ENCODE results near the gene CAMK2D. TPM values are rescaled to one million over a fixed set of nuclear protein-coding genes. Genes with fewer than 3 reads are reported as not detected.

CAMK2D gene
- total and polyA plus RNA-seq, 2 donors (not counting 1 experiment from before 2014, with no cell fraction given): 120 to 262 TPM

DNA sequence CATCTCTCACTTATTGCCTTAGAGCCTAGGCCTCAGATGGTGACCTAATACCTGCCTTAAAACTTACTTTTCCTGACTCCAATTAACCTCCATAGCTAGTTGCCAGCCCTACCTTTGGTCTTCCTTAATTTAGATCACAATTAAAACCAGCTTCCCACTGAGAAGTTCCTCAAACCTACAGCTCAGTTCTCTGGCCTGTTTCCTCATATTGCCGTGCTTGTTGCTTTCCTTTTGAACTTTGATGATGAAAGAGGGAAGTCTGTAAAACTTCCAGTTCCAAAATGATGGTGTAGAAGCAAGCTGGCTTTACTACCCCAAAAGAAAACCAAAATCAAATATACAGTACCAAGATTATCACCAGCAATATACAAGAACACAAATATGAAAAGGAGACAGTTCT lies 28.9 kb upstream of the CAMK2D start:
- no peak overlapping the region for H3K4me2 ChIP-seq (ENCODE audit: extremely low read depth, insufficient read depth, low read length)
- no peak overlapping the region for H3K27ac ChIP-seq (ENCODE audit: insufficient read depth, low read length)
- DNase-seq (ENCODE audit: low read depth in 2 of 2): no peak
- H3K79me2 ChIP-seq (ENCODE audit: control insufficient read depth, insufficient read depth, low read length): no peaks in the 10 kb centered on the region
- H3K9me3 ChIP-seq (ENCODE audit: control insufficient read depth, insufficient read depth, low read depth, low read length): no peaks in the 10 kb centered on the region
- H3K9ac ChIP-seq (ENCODE audit: insufficient read depth, low read length): no peak overlapping the region
- no peaks in the 10 kb centered on the region for H3K4me1 ChIP-seq (ENCODE audit: control insufficient read depth, extremely low read depth, insufficient read depth, low read length)
- H3K4me3 ChIP-seq (replicated peaks in 1 of 4; ENCODE audit: control extremely low read depth in 1 of 4, insufficient read depth in 1 of 4, low read depth in 3 of 4, low read length in 4 of 4): no peak overlapping the region
- H3K36me3 ChIP-seq (ENCODE audit: control insufficient read depth, insufficient read depth, low read length): no peaks in the 10 kb centered on the region
- no peaks in the 10 kb centered on the region for H4K20me1 ChIP-seq (ENCODE audit: control insufficient read depth, extremely low read depth, insufficient read depth, low read length)
- no peaks in the 10 kb centered on the region for H3K27me3 ChIP-seq (ENCODE audit: control insufficient read depth, insufficient read depth, low read length)
- no peak for TF ChIP-seq EZH2 (IDR thresholded peaks at IDR 0.05; ENCODE audit: low read length, missing control alignments)
- TF ChIP-seq, protein P1, sequence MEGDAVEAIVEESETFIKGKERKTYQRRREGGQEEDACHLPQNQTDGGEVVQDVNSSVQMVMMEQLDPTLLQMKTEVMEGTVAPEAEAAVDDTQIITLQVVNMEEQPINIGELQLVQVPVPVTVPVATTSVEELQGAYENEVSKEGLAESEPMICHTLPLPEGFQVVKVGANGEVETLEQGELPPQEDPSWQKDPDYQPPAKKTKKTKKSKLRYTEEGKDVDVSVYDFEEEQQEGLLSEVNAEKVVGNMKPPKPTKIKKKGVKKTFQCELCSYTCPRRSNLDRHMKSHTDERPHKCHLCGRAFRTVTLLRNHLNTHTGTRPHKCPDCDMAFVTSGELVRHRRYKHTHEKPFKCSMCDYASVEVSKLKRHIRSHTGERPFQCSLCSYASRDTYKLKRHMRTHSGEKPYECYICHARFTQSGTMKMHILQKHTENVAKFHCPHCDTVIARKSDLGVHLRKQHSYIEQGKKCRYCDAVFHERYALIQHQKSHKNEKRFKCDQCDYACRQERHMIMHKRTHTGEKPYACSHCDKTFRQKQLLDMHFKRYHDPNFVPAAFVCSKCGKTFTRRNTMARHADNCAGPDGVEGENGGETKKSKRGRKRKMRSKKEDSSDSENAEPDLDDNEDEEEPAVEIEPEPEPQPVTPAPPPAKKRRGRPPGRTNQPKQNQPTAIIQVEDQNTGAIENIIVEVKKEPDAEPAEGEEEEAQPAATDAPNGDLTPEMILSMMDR (conservative IDR thresholded peaks at IDR 0.05 in 1 of 2, IDR thresholded peaks at IDR 0.05 in 1 of 2; ENCODE audit: low read depth in 1 of 2, low read length in 2 of 2): no peak
- no peak overlapping the region for H2AFZ ChIP-seq (ENCODE audit: low read length)

DNA sequence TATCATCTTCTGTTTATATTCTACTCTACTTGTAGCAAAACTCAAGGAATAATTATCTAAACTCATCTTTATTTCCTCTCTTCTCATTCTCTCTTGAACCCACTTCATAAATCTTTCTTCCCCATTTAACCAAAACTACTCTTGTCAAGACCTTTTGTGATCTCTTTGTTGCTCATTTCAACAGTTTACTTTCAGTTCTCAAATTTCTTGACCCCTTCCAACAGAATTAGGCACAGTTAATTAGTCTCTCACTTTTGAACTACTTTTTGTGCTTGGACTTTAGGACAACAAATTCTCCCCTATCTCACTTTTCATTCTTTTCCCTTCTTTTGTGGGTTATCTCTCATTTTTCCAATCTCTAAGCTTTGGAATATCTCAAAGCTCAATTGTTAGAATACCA lies 27.4 kb upstream of the CAMK2D start:
- no peaks in the 10 kb centered on the region for H3K27me3 ChIP-seq (ENCODE audit: control insufficient read depth, insufficient read depth, low read length)
- H3K4me3 ChIP-seq (replicated peaks in 1 of 4; ENCODE audit: control extremely low read depth in 1 of 4, insufficient read depth in 1 of 4, low read depth in 3 of 4, low read length in 4 of 4): no peak overlapping the region
- H3K4me1 ChIP-seq (ENCODE audit: control insufficient read depth, extremely low read depth, insufficient read depth, low read length): peaks cover 6% of the 10 kb centered on the region
- no peak for TF ChIP-seq EZH2 (IDR thresholded peaks at IDR 0.05; ENCODE audit: low read length, missing control alignments)
- TF ChIP-seq, protein P1 (conservative IDR thresholded peaks at IDR 0.05 in 1 of 2, IDR thresholded peaks at IDR 0.05 in 1 of 2; ENCODE audit: low read depth in 1 of 2, low read length in 2 of 2): no peak
- no peak overlapping the region for H3K27ac ChIP-seq (ENCODE audit: insufficient read depth, low read length)
- H2AFZ ChIP-seq (ENCODE audit: low read length): no peak overlapping the region
- H3K79me2 ChIP-seq (ENCODE audit: control insufficient read depth, insufficient read depth, low read length): no peaks in the 10 kb centered on the region
- no peaks in the 10 kb centered on the region for H3K9me3 ChIP-seq (ENCODE audit: control insufficient read depth, insufficient read depth, low read depth, low read length)
- H4K20me1 ChIP-seq (ENCODE audit: control insufficient read depth, extremely low read depth, insufficient read depth, low read length): no peaks in the 10 kb centered on the region
- DNase-seq (ENCODE audit: low read depth in 2 of 2): no peak
- peak overlapping the region; percentile 18 for H3K4me2 ChIP-seq (ENCODE audit: extremely low read depth, insufficient read depth, low read length)
- H3K36me3 ChIP-seq (ENCODE audit: control insufficient read depth, insufficient read depth, low read length): no peaks in the 10 kb centered on the region
- no peak overlapping the region for H3K9ac ChIP-seq (ENCODE audit: insufficient read depth, low read length)

DNA sequence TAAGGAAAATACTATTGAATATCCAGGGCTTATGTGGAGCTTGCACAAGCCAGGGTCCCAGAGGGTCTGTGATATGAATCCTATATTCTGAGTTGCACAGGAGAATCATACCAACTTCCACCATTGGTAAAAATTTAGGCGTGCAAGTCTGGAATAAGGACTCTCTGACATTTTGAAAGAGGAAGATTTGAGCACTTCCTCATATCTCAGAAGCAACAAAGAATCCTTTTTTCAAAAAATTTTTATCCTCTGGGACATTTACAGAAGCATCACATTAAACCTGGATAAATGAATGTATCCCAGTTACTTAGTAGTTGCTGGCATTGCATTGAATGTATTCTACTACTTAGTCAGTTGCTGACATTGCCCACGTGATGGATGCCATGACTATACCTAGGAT lies 24.2 kb upstream of the CAMK2D start:
- H3K9ac ChIP-seq (ENCODE audit: insufficient read depth, low read length): no peak overlapping the region
- H3K36me3 ChIP-seq (ENCODE audit: control insufficient read depth, insufficient read depth, low read length): no peaks in the 10 kb centered on the region
- no peak for TF ChIP-seq EZH2 (IDR thresholded peaks at IDR 0.05; ENCODE audit: low read length, missing control alignments)
- TF ChIP-seq, protein P1 (conservative IDR thresholded peaks at IDR 0.05 in 1 of 2, IDR thresholded peaks at IDR 0.05 in 1 of 2; ENCODE audit: low read depth in 1 of 2, low read length in 2 of 2): no peak
- H3K79me2 ChIP-seq (ENCODE audit: control insufficient read depth, insufficient read depth, low read length): no peaks in the 10 kb centered on the region
- H4K20me1 ChIP-seq (ENCODE audit: control insufficient read depth, extremely low read depth, insufficient read depth, low read length): no peaks in the 10 kb centered on the region
- no peak overlapping the region for H3K4me3 ChIP-seq (replicated peaks in 1 of 4; ENCODE audit: control extremely low read depth in 1 of 4, insufficient read depth in 1 of 4, low read depth in 3 of 4, low read length in 4 of 4)
- no peaks in the 10 kb centered on the region for H3K27me3 ChIP-seq (ENCODE audit: control insufficient read depth, insufficient read depth, low read length)
- H3K4me1 ChIP-seq (ENCODE audit: control insufficient read depth, extremely low read depth, insufficient read depth, low read length): peaks cover 6% of the 10 kb centered on the region
- H3K4me2 ChIP-seq (ENCODE audit: extremely low read depth, insufficient read depth, low read length): no peak overlapping the region
- H3K27ac ChIP-seq (ENCODE audit: insufficient read depth, low read length): no peak overlapping the region
- H3K9me3 ChIP-seq (ENCODE audit: control insufficient read depth, insufficient read depth, low read depth, low read length): no peaks in the 10 kb centered on the region
- H2AFZ ChIP-seq (ENCODE audit: low read length): no peak overlapping the region
- no peak for DNase-seq (ENCODE audit: low read depth in 2 of 2)

Data from fibroblast of lung (primary cell).